ENCODE measurements around the gene ITPRIPL1. TPM values are rescaled to one million over a fixed set of nuclear protein-coding genes. Genes with fewer than 3 reads are reported as not detected.
"Not testable (repeated sequence)": the region's sequence is repeated elsewhere in the genome, so short reads cannot be mapped to it uniquely, and the experiment has no call there.

Gene ITPRIPL1, protein sequence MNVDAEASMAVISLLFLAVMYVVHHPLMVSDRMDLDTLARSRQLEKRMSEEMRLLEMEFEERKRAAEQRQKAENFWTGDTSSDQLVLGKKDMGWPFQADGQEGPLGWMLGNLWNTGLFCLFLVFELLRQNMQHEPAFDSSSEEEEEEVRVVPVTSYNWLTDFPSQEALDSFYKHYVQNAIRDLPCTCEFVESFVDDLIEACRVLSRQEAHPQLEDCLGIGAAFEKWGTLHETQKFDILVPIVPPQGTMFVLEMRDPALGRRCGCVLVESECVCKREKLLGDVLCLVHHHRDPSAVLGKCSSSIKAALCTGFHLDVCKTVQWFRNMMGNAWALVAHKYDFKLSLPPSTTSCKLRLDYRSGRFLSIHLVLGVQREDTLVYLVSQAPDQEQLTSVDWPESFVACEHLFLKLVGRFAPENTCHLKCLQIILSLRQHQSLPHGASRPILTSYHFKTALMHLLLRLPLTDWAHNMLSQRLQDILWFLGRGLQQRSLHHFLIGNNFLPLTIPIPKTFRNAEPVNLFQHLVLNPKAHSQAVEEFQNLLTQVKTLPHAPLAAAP
- total RNA-seq: 1 to 10 TPM in 1 of 4 donors, under 1 TPM in 2, not detected in 1; 0.27 to 1.0 (median 0.89) TPM

DNA sequence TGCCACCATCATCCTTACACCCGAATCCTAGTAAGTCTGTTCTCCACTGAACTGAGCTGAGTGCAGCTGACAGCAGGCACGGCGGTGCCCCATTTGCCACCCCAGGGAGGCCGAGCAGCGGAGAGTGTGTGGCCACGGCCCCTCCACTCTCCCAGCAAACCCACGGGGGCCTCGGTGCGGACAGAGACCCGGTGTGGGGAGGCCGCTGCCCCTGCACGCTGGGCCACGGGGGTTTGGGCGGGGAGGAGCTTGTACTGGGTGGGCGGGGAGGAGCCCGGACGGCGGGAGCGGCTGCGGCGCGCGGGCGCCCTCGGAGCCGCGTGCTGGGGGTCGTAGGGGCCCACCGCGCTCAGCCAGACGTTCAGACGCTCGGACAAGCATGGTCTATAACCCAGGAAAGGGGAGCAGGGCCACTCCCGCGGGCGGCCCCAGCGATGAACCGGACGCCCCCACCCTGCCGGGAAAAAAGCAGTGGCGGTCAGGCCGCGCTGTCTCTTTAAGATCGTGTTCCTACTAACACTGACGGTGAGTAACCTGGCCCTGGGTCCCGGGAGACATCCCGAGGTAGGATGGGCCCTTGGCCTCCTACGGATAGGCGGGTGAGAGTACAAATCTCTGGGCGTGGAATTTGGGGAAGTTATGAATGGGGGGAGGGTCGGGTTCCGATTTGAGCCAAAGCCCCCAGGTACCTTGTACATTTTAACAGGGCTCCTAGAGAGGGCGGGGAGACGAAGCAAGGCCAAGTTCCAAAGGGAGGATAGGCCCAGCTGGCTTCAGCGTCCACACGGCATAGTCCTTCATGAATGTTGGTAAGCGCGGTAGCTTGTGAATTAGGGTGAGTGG lies at the start of gene ITPRIPL1:
TSS of gene ITPRIPL1 (plus strand) at position 277 of the 843 bp plus-strand sequence. CDS start at position 800, 523 bp downstream.
- WGBS, 2 donors (ENCODE audit: low coverage in 1 of 2): 20 to 27% methylated on average over 2 to 8 of the region's 58 CpGs
- peak within 1 kb of the TSS; percentile 10 to 57 for H3K4me3 ChIP-seq
- ATAC-seq: no peak
- H3K4me1 ChIP-seq: peaks cover 0 to 34% (median 2%) of the 10 kb centered on the region in 3 donors
- TF ChIP-seq, protein P1, sequence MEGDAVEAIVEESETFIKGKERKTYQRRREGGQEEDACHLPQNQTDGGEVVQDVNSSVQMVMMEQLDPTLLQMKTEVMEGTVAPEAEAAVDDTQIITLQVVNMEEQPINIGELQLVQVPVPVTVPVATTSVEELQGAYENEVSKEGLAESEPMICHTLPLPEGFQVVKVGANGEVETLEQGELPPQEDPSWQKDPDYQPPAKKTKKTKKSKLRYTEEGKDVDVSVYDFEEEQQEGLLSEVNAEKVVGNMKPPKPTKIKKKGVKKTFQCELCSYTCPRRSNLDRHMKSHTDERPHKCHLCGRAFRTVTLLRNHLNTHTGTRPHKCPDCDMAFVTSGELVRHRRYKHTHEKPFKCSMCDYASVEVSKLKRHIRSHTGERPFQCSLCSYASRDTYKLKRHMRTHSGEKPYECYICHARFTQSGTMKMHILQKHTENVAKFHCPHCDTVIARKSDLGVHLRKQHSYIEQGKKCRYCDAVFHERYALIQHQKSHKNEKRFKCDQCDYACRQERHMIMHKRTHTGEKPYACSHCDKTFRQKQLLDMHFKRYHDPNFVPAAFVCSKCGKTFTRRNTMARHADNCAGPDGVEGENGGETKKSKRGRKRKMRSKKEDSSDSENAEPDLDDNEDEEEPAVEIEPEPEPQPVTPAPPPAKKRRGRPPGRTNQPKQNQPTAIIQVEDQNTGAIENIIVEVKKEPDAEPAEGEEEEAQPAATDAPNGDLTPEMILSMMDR (IDR thresholded peaks at IDR 0.05): no peak
- TF ChIP-seq EP300 (IDR thresholded peaks at IDR 0.05) (no peak), POLR2AphosphoS5 (IDR thresholded peaks at IDR 0.05) (no peak), POLR2A (IDR thresholded peaks at IDR 0.05) (no peak)
- H3K36me3 ChIP-seq: no peaks in the 10 kb centered on the region
- peak within 1 kb of the TSS in 3 of 4 donors; percentile 17 to 65 (median 35) for H3K27ac ChIP-seq
- H3K27me3 ChIP-seq: peaks cover 71% of the 10 kb centered on the region
- no peaks in the 10 kb centered on the region for H3K9me3 ChIP-seq

DNA sequence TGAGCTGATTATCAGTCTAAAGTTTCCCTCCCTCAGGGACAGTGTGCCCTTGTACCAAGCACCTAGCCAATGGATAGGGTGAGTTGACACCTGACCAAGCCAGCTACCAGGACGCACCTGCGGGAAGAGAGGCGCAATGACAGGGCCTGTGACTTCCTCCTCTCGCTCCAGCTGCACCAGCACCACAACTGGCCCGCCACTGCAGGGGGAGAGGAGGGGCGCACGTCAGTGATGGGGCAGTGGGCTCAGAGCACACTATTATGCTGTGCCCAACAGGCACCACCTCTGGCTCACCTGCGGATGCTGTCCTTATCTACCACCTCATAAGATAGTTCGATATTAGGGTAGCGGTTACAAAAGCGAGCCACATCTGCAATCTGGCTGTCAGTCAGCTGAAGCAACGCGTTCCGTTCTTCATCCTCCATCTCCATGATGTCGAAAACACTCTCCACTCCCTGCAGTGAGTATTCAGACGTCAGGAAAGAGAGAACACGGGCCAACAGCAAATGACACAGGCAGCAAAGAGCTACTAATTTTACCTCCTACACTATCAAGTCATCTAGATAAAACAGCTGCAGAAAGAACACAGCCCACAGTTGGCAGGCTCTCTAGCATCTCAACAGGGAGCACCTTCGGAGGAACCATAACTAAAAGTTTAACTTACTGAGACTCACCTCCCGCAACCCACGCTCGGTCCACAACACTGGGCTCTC lies 48.2 kb upstream of the ITPRIPL1 start:
- no peak for ATAC-seq
- no peak overlapping the region for H3K27ac ChIP-seq
- no peaks in the 10 kb centered on the region for H3K27me3 ChIP-seq
- TF ChIP-seq, protein P1 (IDR thresholded peaks at IDR 0.05): no peak
- TF ChIP-seq POLR2A (IDR thresholded peaks at IDR 0.05) (no peak), POLR2AphosphoS5 (IDR thresholded peaks at IDR 0.05) (no peak), EP300 (IDR thresholded peaks at IDR 0.05) (no peak)
- H3K9me3 ChIP-seq: no peaks in the 10 kb centered on the region
- H3K4me3 ChIP-seq: no peak overlapping the region
- no peaks in the 10 kb centered on the region for H3K4me1 ChIP-seq
- H3K36me3 ChIP-seq: peaks cover 0 to 100% of the 10 kb centered on the region in 2 donors
- WGBS, 2 donors (ENCODE audit: low coverage in 1 of 2): 90 to 98% methylated on average over 9 to 13 of the region's 21 CpGs

DNA sequence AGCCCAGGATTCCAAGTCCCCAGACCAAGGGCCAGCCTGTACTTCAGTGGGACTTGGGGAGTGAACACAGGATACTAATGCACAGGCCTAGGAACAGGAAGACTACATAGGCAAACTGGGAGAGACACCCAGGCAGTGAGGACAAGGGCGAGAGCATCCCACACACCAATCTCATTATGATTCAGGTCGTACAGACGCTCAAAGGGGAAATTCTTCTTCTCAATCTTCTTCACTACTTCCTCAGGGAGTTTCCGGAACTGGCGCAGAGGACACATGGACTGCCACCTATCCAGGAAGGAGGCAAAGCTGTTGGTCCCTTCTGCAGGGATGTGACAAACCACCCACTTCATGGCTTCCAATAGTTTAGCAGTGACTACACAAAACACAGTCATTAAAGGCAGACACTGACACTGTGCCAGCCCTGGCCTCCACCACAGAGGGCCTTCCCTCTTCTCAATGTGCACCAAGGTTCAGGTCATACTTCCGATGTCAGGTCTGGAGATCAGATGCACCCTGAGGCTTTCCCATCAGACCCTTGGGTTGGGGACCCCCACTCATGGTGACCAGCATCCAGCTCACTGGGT lies 37.8 kb upstream of the ITPRIPL1 start:
- no peaks in the 10 kb centered on the region for H3K27me3 ChIP-seq
- TF ChIP-seq POLR2A (IDR thresholded peaks at IDR 0.05): no peak
- no peak for TF ChIP-seq POLR2AphosphoS5 (IDR thresholded peaks at IDR 0.05)
- TF ChIP-seq, protein P1 (IDR thresholded peaks at IDR 0.05): no peak
- TF ChIP-seq EP300 (IDR thresholded peaks at IDR 0.05): no peak
- WGBS, 2 donors (ENCODE audit: low coverage in 1 of 2): 83 to 85% methylated on average over 4 to 5 of the region's 6 CpGs
- no peak overlapping the region for H3K4me3 ChIP-seq
- H3K36me3 ChIP-seq: peaks cover 7 to 100% of the 10 kb centered on the region in 2 donors
- ATAC-seq: no peak
- no peaks in the 10 kb centered on the region for H3K9me3 ChIP-seq
- H3K27ac ChIP-seq: no peak overlapping the region
- H3K4me1 ChIP-seq: no peaks in the 10 kb centered on the region

DNA sequence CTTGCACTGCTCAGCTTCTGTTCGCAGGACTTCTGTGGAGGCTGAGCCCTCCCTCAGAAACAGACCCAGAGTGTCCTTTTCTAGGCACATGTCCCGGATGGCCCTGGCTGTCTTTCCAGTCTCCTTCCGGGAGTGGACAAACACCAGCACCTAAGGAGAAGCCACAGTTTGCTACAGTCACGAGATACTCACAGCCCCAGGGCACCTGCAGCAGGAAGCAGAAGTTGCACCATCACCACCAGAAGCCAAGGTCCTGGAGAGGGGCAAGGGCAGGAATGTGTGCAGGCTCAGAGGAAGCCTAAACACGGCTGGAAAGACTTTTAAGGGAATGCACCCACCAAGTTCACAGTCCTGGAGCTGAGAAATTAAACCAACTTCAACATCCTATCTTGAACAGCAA lies 33.4 kb upstream of the ITPRIPL1 start:
- H3K27ac ChIP-seq: no peak overlapping the region
- no peaks in the 10 kb centered on the region for H3K4me1 ChIP-seq
- WGBS, 2 donors (ENCODE audit: low coverage in 1 of 2): 56 to 86% methylated on average over 1 to 2 of the region's 5 CpGs
- H3K9me3 ChIP-seq: no peaks in the 10 kb centered on the region
- peaks cover 8 to 100% of the 10 kb centered on the region in 2 donors for H3K36me3 ChIP-seq
- H3K4me3 ChIP-seq: no peak overlapping the region
- TF ChIP-seq EP300 (IDR thresholded peaks at IDR 0.05): no peak
- no peak for TF ChIP-seq POLR2A (IDR thresholded peaks at IDR 0.05)
- TF ChIP-seq POLR2AphosphoS5 (IDR thresholded peaks at IDR 0.05): no peak
- TF ChIP-seq, protein P1 (IDR thresholded peaks at IDR 0.05): no peak
- no peaks in the 10 kb centered on the region for H3K27me3 ChIP-seq
- ATAC-seq: no peak

DNA sequence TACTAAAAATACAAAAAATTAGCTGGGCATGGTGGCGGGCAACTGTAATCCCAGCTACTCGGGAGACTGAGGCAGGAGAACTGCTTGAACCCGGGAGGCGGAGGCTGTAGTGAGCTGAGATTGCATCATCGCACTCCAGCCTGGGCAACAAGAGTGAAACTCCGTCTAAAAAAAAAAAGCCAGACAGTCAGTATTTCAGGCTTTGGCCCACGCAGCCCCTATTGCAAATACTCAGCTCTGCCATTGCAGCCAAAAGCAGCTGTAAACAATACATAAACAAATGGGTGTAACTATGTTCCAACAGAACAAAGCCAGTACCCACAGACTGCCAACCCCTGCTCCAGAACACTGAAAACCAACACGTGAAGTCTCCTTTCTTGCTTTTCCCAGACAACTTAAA lies 30.8 kb upstream of the ITPRIPL1 start:
- not testable (repeated sequence) for ATAC-seq, H3K9me3 ChIP-seq, H3K4me3 ChIP-seq, H3K27me3 ChIP-seq, H3K4me1 ChIP-seq, H3K27ac ChIP-seq
- H3K36me3 ChIP-seq: peaks cover 13 to 100% of the 10 kb centered on the region in 2 donors
- 71 to 81% methylated on average over 3 to 7 of the region's 8 CpGs for WGBS, 2 donors (ENCODE audit: low coverage in 1 of 2)

Measured in gastroesophageal sphincter (tissue), 4 donors.